Daoy (cell line): Measurements from ENCODE around the gene IDH2. TPM values are rescaled to one million over a fixed set of nuclear protein-coding genes. Genes with fewer than 3 reads are reported as not detected.
"Not testable (repeated sequence)": the region's sequence is repeated elsewhere in the genome, so short reads cannot be mapped to it uniquely, and the experiment has no call there.

Experiments
- DNase-seq: peaks from one replicate; pipeline ENCODE4 v3.0.0-alpha.2; 2015; ENCODE audit warnings: low read depth
- total RNA-seq: library from RNA; depleted of rRNA; stranded (reverse); fragments of >200 nt; shearing (Covaris generic); gene quantifications from 2 replicates; pipeline ENCODE4 v1.2.3, GENCODE V29; 2014; rRNA removed

The IDH2 gene
- total RNA-seq, result 56.1 and 68.8 TPM in 2 replicates

GRCh38 chr15:90101969-90102890, at the start of gene IDH2:
IDH2 (minus strand) TSS chr15:90102468; CDS start chr15:90102390, 78 bp downstream.
- DNase-seq, result peak; percentile 91

- DNase-seq, result not testable (repeated sequence)
Observed at GRCh38 chr15:90150551-90150950, 48.3 kb upstream of the IDH2 start.

- no peak for DNase-seq
Observed at GRCh38 chr15:90149609-90150340, 47.5 kb upstream of the IDH2 start.

- not testable (repeated sequence) for DNase-seq
Observed at GRCh38 chr15:90146198-90146761, 44.0 kb upstream of the IDH2 start.

GRCh38 chr15:90145761-90146160, 43.5 kb upstream of the IDH2 start:
- DNase-seq, result no peak

GRCh38 chr15:90145259-90145658, 43.0 kb upstream of the IDH2 start:
- DNase-seq, result no peak

- DNase-seq, result peak; percentile 82
Observed at GRCh38 chr15:90143166-90143655, 40.9 kb upstream of the IDH2 start.

- no peak for DNase-seq
Observed at GRCh38 chr15:90142216-90143165, 40.2 kb upstream of the IDH2 start.

GRCh38 chr15:90141646-90142045, 39.4 kb upstream of the IDH2 start:
- DNase-seq, result peak; percentile 69

- not testable (repeated sequence) for DNase-seq
Observed at GRCh38 chr15:90139549-90139948, 37.3 kb upstream of the IDH2 start.

GRCh38 chr15:90138071-90138833, 36.0 kb upstream of the IDH2 start:
- no peak for DNase-seq

- DNase-seq, result no peak
Observed at GRCh38 chr15:90132437-90132836, 30.2 kb upstream of the IDH2 start.

GRCh38 chr15:90131848-90132247, 29.6 kb upstream of the IDH2 start:
- DNase-seq, result no peak

- DNase-seq, result no peak
Observed at GRCh38 chr15:90130291-90130690, 28.0 kb upstream of the IDH2 start.

GRCh38 chr15:90126596-90127435, 24.5 kb upstream of the IDH2 start:
- DNase-seq, result no peak

GRCh38 chr15:90126022-90126421, 23.8 kb upstream of the IDH2 start:
- no peak for DNase-seq

- DNase-seq, result no peak
Observed at GRCh38 chr15:90124507-90124906, 22.2 kb upstream of the IDH2 start.

- no peak for DNase-seq
Observed at GRCh38 chr15:90121086-90121485, 18.8 kb upstream of the IDH2 start.

GRCh38 chr15:90119367-90119766, 17.1 kb upstream of the IDH2 start:
- DNase-seq, result no peak
